Naive B cell (primary cell): Measurements from ENCODE around the gene GNPTG. TPM values are rescaled to one million over a fixed set of nuclear protein-coding genes. Genes with fewer than 3 reads are reported as not detected.

ENCODE experiments used
- ATAC-seq, 2 donors: fragments of 150-1000 bp; cut with Tn5 transposase; 2 replicates each; pipeline ENCODE4 v1.10.0; 2021; ENCODE audit warnings: low read depth in 2 of 2, mild to moderate bottlenecking in 2 of 2, moderate library complexity in 2 of 2
- DNase-seq: peaks from one replicate; pipeline ENCODE4 v3.0.0; 2022
- H3K27ac Mint-ChIP-seq, 6 donors: one replicate each; pipeline ENCODE4 v1.8.0; 2020 to 2022; ENCODE audit warnings: mild to moderate bottlenecking in 6 of 6, mixed read lengths in 6 of 6, moderate library complexity in 5 of 6, inconsistent platforms in 2 of 6
- H3K27me3 Mint-ChIP-seq, 3 donors: one replicate each; pipeline ENCODE4 v1.8.0; 2021 to 2022; ENCODE audit warnings: mixed read lengths in 3 of 3, mild to moderate bottlenecking in 1 of 3
- H3K36me3 Mint-ChIP-seq, 2 donors: one replicate each; pipeline ENCODE4 v1.8.0; 2020 to 2022; ENCODE audit warnings: mixed read lengths in 2 of 2, inconsistent platforms in 1 of 2, mild to moderate bottlenecking in 1 of 2
- H3K4me1 Mint-ChIP-seq, 3 donors: one replicate each; pipeline ENCODE4 v1.8.0; 2020 to 2022; ENCODE audit warnings: mixed read lengths in 3 of 3, inconsistent platforms in 1 of 3, mild to moderate bottlenecking in 1 of 3, moderate library complexity in 1 of 3
- H3K4me3 Mint-ChIP-seq, 8 donors: one replicate each; pipeline ENCODE4 v1.8.0; 2020 to 2022; ENCODE audit warnings: mild to moderate bottlenecking in 8 of 8, mixed read lengths in 8 of 8, moderate library complexity in 8 of 8, inconsistent platforms in 2 of 8
- H3K9me3 Mint-ChIP-seq, 7 donors: one replicate each; pipeline ENCODE4 v1.8.0; 2020 to 2022; ENCODE audit warnings: mixed read lengths in 7 of 7, mild to moderate bottlenecking in 5 of 7, inconsistent platforms in 2 of 7, moderate library complexity in 1 of 7
- polyA plus RNA-seq, 6 donors: library from polyadenylated mRNA; unstranded; fragments of 300-500 nt; fragmentation: Illumina TruSeq; gene quantifications; one replicate each; pipeline ENCODE4 v1.2.3, GENCODE V29; 2021; ENCODE audit warnings: low read depth in 6 of 6

GNPTG gene
- polyA plus RNA-seq, 6 donors from 2014 or later: 39.7 to 52.1 (median 44.6) TPM

DNA sequence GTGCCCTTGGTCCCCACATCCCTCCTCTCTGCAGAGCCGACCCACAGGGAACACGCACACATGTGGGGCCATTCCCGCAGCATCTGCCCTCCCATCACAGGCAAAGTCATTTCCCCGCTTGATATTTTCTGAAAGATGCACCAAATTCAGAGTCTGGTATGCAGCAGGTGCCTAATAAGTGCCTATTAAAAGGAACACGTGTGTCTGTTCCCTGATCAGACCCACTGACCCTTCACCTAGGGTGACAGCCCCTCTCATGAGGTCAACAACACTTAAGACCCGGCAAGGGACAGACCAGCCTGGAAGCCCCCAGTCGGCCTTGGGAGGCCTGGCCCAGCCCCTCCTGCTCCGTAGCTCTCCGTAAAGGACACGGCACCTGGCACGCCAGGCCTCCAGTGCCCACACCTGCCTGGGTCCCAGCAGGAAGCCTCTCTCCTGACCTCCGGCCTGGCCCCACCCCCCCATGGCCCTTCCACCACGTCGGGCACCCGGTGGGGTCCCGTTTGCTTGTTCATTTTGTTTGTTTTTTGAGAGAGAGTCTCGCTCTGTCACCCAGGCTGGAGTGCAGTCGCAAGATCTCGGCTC is 42.7 kb downstream of the GNPTG start:
- no peaks in the 10 kb centered on the region for H3K27me3 Mint-ChIP-seq
- no peak overlapping the region for H3K4me3 Mint-ChIP-seq
- peak overlapping the region in 1 of 6 donors; percentile 70 for H3K27ac Mint-ChIP-seq
- no peaks in the 10 kb centered on the region for H3K36me3 Mint-ChIP-seq
- no peaks in the 10 kb centered on the region for H3K9me3 Mint-ChIP-seq
- H3K4me1 Mint-ChIP-seq: peaks cover 0 to 4% (median 0%) of the 10 kb centered on the region in 3 donors
- DNase-seq: no peak
- no peak for ATAC-seq

DNA sequence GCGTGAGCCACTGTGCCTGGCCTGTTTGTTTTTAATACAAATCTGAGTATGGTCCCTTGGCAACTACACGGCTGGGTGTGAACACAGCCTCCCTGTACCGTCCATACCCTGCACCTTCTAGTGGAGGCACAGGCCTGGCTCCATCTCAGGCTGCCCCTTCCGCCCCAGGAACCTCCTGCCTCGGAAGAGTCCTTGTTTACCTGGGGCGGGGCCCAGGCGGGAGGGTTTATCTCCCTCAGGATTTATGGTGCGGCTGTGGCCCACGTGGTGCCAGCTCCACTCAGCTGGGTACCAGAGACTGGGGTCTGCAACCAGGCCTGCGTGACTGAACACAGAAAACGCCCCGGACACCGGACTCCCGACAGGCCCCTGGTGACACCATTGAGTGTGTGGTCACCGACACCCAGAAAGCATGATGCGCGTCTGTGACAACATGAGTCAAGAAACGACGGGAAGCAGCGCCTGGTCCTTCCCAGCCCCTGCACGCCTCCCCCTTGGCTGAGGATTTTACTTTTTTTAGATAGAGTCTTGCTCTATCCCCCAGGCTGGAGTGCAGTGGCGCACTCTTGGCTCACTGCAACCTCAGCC is 43.8 kb downstream of the GNPTG start:
- Mint-ChIP-seq H3K36me3 (no peaks in the 10 kb centered on the region), H3K27me3 (no peaks in the 10 kb centered on the region)

DNA sequence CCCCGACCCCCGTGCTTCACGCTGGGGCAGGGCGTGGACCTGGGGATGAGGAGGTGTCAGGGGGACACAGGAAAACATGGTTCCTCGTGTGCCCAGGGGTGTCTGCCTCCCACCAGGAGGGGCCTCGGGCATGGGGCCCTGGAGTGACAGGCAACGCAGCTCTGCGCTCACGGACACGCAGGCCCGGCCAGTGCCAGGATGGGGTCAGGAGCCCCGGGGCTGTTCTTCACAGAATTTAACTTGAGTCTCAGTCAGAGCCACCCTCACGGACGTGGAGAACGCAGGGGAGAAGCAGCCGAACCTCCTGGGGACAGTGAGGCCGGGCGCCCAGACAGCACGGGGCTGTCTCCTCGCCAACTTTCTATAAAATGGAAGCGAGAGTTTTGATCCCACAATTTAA is 46.0 kb downstream of the GNPTG start:
- no peak overlapping the region for H3K27ac Mint-ChIP-seq
- H3K36me3 Mint-ChIP-seq: no peaks in the 10 kb centered on the region
- no peak for DNase-seq

More for the DNA sequence above, 43.8 kb downstream of the GNPTG start:
- Mint-ChIP-seq H3K4me1 (peaks cover 0 to 4% (median 0%) of the 10 kb centered on the region in 3 donors), H3K9me3 (no peaks in the 10 kb centered on the region), H3K4me3 (no peak overlapping the region), H3K27ac (peak overlapping the region in 1 of 6 donors; percentile 59)
- no peak for DNase-seq
- ATAC-seq: no peak

DNA sequence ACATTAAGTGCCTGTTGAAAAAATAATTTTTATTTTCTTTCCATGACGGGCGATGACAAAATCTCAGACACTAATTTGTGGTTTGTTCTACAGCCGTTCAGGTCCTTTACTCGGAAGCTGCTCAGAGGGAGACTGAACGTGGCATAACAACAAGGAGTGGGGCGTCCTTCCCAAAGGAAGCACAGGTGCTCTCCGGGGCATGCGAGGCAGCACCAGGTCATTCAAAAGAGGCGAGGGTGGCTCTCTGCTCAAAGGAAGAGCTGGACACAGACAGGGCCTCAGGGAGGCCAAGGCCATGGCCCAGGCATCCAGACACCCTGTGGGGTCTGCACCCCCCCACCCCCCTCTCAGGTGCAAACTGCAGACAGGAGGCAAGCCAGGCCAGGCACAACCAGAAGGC is 46.6 kb downstream of the GNPTG start:
- H3K36me3 Mint-ChIP-seq: no peaks in the 10 kb centered on the region
- no peaks in the 10 kb centered on the region for H3K9me3 Mint-ChIP-seq
- peak overlapping the region in 1 of 8 donors; percentile 9 for H3K4me3 Mint-ChIP-seq
- H3K4me1 Mint-ChIP-seq: peaks cover 0 to 7% (median 2%) of the 10 kb centered on the region in 3 donors
- no peaks in the 10 kb centered on the region for H3K27me3 Mint-ChIP-seq
- ATAC-seq (no peak), DNase-seq (no peak)
- H3K27ac Mint-ChIP-seq: no peak overlapping the region

More for the DNA sequence above, 46.0 kb downstream of the GNPTG start:
- Mint-ChIP-seq H3K4me1 (peaks cover 0 to 4% (median 0%) of the 10 kb centered on the region in 3 donors), H3K27me3 (no peaks in the 10 kb centered on the region), H3K9me3 (no peaks in the 10 kb centered on the region), H3K4me3 (no peak overlapping the region)
- no peak for ATAC-seq

DNA sequence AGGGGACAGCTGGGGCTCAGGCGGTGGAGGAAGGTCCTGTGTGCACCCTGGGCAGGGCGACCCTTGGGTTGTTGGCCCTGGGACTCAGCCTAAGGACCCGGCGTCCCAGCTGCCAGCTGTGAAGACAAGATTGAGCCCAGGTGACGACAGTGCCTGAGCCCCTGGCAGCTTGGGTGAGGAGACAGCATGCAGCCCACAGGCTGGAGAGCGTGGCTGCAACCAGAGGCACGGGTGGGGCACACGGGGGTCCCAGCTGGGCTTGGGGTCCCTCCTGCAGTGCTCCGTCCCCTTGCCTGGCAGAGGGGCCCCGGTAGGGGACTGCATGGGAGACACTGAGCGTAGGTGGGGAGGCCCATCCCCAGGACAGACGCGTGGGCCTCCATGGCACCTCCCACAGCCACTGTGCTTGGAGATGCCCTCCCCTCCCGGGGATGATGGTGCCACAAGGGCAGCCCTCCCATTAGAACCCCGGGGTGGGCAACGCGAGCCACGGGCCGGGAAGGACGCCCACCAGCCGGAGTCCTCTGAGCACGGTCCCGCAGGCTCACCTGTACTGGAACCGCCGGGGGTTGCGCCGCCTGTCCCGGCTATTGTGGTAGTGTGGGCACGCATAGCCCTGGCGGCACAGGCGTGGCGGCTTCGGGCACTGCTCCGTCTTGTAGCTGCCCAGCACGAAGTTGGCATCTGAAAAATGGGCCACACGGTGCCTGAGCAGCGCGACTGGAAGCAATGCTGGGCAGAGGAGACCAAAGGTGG is 47.3 kb downstream of the GNPTG start:
- no peak overlapping the region for H3K27ac Mint-ChIP-seq
- H3K4me3 Mint-ChIP-seq: peak overlapping the region in 1 of 8 donors; percentile 32
- DNase-seq: no peak
- H3K27me3 Mint-ChIP-seq: no peaks in the 10 kb centered on the region
- ATAC-seq: no peak
- H3K4me1 Mint-ChIP-seq: peaks cover 0 to 12% (median 5%) of the 10 kb centered on the region in 3 donors
- no peaks in the 10 kb centered on the region for H3K36me3 Mint-ChIP-seq
- H3K9me3 Mint-ChIP-seq: no peaks in the 10 kb centered on the region

DNA sequence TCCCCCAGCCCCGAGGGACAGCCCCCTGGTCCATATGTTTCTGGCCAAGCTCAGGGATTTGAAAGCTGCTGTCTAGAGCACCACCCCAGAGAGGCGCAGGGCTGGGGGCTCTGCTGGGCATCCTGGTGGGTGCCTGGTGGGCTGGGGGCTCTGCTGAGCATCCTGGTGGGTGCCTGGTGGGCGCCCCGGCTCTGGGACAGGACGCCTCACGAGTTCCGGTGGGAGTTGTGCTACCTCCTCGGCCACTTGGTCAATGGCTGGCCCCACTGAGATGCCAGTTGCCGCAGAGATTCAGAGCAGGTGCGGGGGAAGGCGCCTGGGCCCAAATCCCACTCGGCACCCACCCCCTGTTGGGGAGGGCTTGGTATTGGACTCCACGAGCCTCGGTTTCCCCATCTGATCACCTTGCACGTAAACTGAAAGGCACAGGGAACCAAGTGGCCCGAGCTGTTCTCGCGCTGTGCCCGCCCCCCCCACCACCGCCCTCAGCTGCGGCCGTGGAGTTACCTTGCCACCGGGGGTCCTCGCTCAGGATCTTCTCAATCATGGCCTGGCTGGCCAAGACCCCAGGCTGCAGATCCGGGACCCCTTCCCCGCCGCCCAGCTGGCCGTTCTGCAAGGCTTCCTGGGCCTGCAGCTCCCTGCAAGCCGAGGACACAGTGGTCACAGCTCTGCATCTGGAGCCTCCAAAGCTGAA is 49.5 kb downstream of the GNPTG start:
- Mint-ChIP-seq H3K27ac (no peak overlapping the region), H3K4me1 (peaks cover 5 to 28% (median 6%) of the 10 kb centered on the region in 3 donors), H3K27me3 (no peaks in the 10 kb centered on the region), H3K9me3 (no peaks in the 10 kb centered on the region), H3K4me3 (no peak overlapping the region), H3K36me3 (no peaks in the 10 kb centered on the region)
- ATAC-seq (no peak), DNase-seq (no peak)

DNA sequence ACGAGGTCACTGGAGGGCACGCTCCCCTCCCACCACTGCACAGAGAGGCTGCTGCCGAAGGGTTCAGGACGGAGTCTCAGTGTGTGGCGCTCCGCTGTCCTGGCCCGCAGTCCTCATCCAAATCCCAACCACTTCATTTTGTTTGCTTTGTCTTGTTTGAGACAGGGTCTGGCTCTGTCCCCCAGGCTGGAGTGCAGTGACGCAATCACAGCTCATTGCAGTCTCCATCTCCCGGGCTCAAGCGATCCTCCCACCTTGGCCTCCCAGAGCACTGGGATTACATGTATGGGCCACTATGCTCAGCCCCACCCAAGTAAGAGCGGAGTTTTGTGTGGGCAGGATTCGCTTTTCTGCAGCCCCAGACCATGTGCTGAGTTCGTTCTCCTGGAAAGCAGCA is 50.0 kb downstream of the GNPTG start:
- Mint-ChIP-seq H3K27me3 (no peaks in the 10 kb centered on the region), H3K27ac (no peak overlapping the region), H3K9me3 (no peaks in the 10 kb centered on the region), H3K4me3 (peak overlapping the region in 1 of 8 donors; percentile 5), H3K36me3 (no peaks in the 10 kb centered on the region), H3K4me1 (peaks cover 5 to 32% (median 7%) of the 10 kb centered on the region in 3 donors)
- ATAC-seq (no peak), DNase-seq (no peak)

DNA sequence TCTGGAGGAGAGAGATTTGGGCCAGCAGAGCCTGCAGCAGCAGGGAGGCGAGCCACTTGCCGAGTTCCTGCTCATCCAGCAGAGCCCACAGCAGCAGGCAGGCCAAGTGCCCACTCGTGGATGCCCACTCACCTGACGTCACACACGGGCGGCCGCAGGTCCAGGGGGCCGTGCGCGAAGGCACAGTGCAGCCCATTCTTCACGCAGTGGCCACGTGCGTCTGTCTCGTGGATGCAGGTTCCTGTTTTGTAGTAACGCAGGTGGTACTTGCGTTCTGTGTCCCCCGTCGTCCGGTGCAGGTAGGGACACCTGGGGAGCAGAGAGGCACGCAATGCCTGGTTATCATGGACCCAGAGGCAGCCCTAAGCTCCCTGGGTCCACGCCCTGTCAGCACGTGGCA is 51.3 kb downstream of the GNPTG start:
- no peak for DNase-seq
- H3K36me3 Mint-ChIP-seq: no peaks in the 10 kb centered on the region
- H3K4me1 Mint-ChIP-seq: peaks cover 8 to 39% (median 19%) of the 10 kb centered on the region in 3 donors
- no peak for ATAC-seq
- no peaks in the 10 kb centered on the region for H3K27me3 Mint-ChIP-seq
- peak overlapping the region in 1 of 6 donors; percentile 21 for H3K27ac Mint-ChIP-seq
- no peak overlapping the region for H3K4me3 Mint-ChIP-seq
- H3K9me3 Mint-ChIP-seq: no peaks in the 10 kb centered on the region

DNA sequence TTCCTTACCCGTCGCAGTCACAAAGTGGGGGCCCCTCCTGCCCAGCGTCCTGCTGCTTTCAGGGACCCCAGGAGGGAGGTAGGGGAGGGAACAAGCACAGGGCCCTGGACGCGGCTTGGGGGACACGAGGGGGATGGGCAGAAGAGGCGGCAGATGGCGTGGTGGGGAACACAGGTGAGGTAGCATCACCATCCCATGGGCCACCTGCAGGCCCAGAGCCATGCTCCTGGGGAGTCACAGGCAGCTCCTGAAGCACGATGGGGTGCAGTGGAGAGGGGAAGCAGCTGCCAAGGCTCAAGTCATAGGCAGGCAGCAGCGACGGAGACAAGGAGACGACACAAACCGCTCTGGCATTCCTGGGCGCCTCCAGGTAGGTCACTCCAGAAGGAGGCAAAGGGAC is 52.0 kb downstream of the GNPTG start:
- H3K27ac Mint-ChIP-seq: peak overlapping the region in 1 of 6 donors; percentile 21

DNA sequence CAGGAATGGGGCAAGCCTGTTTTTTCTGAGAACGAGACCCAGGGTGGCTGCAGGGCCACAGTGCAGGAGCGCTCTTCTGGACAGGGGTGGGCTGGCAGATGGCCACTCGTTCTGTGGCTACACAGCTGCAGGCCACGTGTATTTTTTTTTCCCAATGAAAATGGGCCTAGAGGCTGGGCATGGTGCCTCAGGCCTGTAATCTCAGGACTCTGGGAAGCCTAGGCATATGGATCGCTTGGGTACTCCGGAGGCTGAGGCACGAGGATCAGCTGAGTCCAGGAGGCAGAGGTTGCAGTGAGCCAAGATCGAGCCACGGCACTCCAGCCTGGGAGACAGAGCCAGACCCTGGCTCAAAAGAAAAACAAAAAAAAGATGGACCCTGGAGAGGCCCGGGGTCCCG is 56.0 kb downstream of the GNPTG start:
- no peaks in the 10 kb centered on the region for H3K9me3 Mint-ChIP-seq
- ATAC-seq (no peak), DNase-seq (no peak)
- peak overlapping the region in 5 of 6 donors; percentile 50 to 83 (median 79) for H3K27ac Mint-ChIP-seq
- H3K4me1 Mint-ChIP-seq: peaks cover 14 to 44% (median 43%) of the 10 kb centered on the region in 3 donors
- H3K27me3 Mint-ChIP-seq: no peaks in the 10 kb centered on the region
- H3K36me3 Mint-ChIP-seq: no peaks in the 10 kb centered on the region
- peak overlapping the region in 7 of 8 donors; percentile 79 to 85 (median 82) for H3K4me3 Mint-ChIP-seq

More for the DNA sequence above, 52.0 kb downstream of the GNPTG start:
- peak overlapping the region in 1 of 8 donors; percentile 74 for H3K4me3 Mint-ChIP-seq
- no peaks in the 10 kb centered on the region for H3K9me3 Mint-ChIP-seq
- ATAC-seq: no peak
- peaks cover 14 to 39% (median 22%) of the 10 kb centered on the region in 3 donors for H3K4me1 Mint-ChIP-seq
- no peaks in the 10 kb centered on the region for H3K36me3 Mint-ChIP-seq
- H3K27me3 Mint-ChIP-seq: no peaks in the 10 kb centered on the region
- DNase-seq: no peak

DNA sequence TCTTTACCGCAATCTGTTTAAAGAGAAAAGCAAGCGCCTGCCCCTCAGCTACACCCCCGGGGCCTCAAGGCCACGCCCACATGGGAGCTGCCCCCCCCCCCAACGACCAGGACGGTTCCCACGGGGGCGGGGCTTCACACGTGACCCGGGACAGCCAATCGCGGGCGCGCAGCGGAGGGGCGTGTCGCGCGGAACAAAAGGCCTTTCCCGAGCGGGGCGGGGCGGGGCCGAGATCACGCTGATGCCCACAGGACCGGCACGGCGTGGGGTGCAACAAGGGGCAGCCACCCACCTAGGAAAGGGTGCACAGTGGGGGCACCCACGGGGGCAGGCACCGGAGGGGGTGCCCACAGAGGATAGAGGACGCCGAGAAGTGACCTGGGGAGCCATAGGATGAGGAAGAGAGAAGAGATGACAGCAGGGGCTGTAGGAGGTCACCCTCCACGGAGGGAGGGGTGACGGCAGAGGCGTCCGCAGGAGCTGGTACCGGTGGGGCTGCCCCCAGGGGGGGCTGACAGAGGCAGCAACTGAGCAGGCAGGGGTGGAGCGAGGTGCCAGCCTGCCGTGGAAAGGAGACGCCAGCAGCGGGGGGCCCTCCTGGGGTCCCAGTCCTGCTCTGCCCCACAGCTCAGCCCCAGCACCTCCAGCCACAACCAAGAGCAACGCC is 56.6 kb downstream of the GNPTG start:
- DNase-seq (peak; percentile 95), ATAC-seq (peak; percentile 90 to 93)
- Mint-ChIP-seq H3K9me3 (no peaks in the 10 kb centered on the region), H3K36me3 (no peaks in the 10 kb centered on the region), H3K27me3 (no peaks in the 10 kb centered on the region), H3K4me1 (peaks cover 12 to 48% (median 42%) of the 10 kb centered on the region in 3 donors), H3K27ac (peak overlapping the region in 5 of 6 donors; percentile 33 to 93 (median 79)), H3K4me3 (peak overlapping the region; percentile 62 to 88 (median 81))

DNA sequence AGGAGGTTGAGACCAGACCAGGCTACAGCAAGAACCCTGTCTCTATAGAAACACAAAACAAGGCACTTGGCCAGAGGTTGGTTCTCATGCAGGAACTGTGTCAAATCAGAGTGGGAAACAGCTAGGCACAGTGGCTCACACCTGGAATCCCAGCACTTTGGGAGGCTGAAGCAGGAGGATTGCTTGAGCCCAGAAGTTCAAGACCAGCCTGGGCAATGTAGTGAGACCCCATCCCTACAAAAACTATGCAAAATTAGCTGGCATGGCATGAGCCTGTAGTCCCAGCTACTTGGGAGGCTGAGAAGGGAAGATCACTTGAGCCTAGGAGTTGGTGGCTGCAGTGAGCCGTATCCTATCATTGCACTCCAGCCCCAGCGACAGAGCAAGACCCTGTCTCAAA is 61.1 kb downstream of the GNPTG start:
- Mint-ChIP-seq H3K36me3 (no peaks in the 10 kb centered on the region), H3K4me1 (peaks cover 8 to 43% (median 16%) of the 10 kb centered on the region in 3 donors), H3K9me3 (no peaks in the 10 kb centered on the region), H3K27me3 (no peaks in the 10 kb centered on the region), H3K27ac (peak overlapping the region in 1 of 6 donors; percentile 73), H3K4me3 (peak overlapping the region; percentile 29 to 95 (median 81))
- no peak for DNase-seq
- no peak for ATAC-seq
